ENCODE data around the gene EDA.

The EDA gene

DNA sequence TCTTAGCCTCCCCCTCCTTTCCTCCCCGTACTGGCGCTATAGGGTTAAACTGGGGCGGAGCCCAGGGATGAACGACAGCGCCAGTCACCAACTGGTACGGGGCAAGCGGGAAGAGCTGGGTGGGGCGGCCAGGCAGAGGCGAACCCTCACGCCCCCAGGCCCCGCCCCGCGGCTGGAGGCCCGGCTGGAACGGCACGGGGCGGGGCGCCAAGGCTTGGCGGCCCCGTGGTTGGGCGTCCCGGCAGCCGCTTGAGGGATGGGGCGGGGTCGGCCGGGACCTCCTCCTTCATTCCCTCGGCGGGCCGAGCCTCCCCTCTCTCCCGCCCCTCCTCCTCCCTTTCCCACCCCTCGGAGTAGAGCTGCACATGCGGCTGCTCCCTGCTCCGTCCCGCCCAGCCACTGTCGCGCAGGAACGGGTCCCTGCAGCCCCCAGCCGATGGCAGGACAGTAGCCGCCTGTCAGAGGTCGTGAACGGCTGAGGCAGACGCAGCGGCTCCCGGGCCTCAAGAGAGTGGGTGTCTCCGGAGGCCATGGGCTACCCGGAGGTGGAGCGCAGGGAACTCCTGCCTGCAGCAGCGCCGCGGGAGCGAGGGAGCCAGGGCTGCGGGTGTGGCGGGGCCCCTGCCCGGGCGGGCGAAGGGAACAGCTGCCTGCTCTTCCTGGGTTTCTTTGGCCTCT, at the start of gene EDA:
EDA (plus strand) TSS at position 335 of the 678 bp plus-strand sequence.
- DNase-seq = peak; percentile 44

DNA sequence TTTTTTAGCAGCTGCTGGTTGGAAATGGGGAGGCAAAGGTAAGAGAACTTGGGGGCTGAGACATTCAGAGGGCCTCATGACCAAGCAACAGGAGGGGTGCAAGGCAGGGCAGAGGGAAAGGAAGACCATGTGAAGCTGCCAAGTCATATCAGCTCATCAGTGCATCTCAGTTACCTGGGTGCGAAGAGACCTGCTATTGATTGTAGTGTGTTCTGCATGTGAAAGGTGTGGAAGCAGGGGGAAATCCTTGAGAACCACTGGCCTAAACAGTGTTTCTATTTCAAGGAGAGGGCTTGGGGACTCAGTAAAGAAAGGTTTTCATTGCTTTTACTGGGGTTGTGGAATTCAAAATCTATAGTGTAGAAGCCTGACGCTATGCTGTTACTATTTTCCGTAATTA, 47.1 kb upstream of the EDA start:
- DNase-seq = no peak

DNA sequence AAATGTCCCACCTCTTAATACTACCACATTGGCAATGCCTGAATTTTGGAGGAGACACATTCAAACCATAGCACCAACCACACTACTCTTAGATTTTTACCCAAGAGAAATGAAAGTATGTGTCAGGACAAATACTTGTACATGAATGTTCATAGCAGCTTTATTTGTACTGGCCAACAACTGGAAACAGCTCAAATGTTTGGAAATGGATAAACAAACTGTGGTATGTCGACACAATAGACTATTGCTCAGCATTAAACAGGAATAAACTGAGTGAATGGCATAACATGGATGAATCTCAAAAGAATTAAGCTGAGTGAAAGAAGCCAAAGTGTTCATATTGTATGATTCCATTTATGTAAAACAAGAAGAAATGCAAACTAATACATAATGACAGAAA, 18.5 kb upstream of the EDA start:
- no peak for DNase-seq

DNA sequence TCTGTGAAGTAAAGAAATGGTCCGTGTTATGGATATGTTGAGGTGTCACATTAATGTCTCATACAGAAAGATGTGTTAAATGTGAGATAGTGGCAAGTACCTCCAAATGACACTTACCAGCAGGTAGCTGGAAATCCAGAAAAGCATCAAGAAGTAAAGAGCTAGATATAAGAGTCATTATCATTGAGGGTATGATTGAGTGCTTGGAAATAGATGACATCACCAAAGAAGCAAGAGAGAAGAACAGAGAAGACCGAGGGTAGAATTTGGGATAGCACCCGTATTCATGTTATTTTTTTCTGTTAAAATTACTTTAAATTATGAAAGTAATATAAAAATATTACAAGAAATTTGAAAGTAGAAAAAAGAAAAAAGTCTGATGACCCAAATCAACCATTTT, 15.7 kb upstream of the EDA start:
- no peak for DNase-seq

DNA sequence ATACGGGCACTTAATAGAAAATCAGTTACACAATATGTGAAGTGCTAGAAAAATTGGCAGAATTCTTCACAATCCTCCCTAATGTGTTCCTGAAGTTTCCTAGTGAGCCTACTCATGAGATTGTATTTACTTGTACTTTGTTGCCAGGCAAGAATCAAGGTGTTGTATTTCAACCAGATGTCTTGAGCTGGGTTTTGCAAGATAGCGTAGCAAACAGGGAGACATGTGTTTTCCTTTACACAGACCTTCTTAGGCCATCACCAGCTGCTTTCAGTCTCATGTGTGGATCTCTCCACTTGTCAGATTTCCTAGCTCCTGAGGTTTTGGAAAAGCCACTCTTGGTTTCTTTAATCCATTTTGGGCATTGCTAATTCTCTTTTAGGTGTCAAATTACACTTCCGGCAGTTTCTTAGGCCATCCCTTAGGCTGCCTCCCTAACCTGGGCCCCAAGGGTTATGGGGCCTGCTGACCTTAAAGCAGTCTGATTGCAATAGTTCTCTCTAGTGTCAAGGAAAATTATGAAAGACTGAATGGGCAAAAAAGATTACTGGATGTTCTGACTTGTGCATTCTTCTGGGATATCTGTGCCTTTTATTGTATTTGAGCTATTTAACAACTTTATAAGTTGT, 12.2 kb upstream of the EDA start:
- no peak for DNase-seq

DNA sequence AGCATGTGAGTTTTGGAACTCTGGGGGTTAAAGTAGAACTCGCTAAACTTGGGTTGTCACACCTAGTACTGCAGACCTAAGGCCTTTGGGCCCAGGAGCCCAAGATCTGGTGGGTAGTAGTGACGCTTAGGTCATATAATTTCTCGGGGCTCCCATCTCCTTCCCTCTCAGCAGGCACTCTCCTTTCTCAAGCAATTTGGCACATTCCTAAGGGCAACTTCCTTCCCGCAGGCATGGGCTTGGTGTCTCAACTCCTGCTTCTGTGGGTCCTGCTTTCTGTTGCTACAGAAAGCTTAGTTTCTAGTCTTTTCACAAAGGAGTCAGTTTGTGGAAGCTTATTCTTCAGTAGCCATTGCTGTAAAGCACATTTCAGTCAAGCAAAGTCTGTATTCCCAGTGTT, 10.4 kb upstream of the EDA start:
- DNase-seq = no peak

DNA sequence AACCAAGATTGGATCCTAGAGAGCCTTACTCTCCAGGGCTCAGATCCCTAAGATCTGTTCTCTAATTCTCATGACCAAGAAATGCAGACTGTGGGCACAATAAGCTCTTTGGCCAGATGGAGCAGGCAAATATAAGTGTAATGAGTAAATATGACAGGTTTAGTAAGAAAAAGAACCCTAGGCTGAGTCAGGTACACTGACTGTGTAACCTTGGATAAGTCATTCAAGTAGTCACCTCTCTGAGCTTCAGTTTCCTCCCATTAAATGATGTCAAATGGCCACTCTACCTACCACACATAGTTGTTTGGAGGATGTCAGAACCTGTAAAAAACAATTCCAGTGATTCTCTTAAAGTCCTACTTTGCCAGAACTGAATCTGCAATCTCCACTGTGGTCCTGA, 8.3 kb upstream of the EDA start:
- no peak for DNase-seq

DNA sequence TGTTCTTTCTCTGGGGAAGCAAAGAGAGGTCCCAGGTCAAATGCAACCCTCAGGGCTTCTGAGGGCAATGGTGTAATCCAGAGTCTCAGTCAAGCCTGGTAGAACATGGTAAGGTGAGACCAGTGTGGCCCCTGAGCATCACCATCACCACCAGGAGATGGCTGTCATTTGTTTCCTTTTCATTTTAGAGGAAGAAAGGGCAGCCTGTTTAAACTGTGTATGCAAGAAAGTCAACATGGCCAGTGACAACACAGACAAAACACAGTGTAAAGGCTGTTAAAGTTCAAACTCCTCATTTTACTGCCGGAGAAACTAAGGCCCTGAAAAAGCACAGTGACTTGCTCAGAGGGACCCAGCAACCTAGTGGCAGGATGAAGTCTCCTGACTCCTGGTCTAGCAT, 2.0 kb upstream of the EDA start:
- DNase-seq = no peak

DNA sequence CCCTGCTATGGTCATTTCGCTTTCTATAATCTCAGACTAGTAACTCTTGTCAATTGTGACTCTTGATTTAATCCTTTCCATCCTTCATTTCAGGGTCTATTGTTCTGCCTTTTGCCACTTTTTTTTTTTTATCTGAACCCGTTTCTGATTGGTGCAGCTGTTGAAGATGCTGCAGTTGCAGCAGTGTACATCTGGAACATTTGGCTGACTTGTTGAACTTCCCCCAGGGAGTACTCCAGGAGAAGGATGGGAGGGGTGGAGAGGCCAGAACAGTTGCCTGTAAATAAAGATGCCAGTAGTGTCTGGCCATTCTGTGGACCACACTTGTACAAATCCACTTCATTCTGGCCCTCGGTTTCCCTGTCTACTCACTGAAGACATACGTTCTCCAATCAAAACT, 1.0 kb upstream of the EDA start:
- DNase-seq = no peak

DNA sequence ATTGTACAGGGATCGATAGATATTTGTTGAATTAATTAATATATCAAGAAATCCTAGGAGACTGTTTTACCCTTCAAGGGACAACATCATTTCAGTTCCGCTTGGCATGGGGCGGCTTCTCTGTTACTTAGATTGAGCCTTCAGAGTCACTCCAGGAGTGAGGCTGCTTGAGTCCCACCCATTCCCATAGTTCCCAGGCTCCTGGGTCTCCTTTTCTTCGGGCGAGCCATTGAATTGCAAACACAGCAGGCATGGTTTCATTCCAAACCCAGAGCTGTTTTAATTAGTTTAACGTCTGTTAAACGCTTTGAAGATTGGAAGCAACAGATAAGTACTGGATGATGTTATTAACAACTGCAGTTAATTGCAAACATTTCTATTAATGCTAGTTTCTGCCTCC, 571 bp upstream of the EDA start:
- no peak for DNase-seq

DNA sequence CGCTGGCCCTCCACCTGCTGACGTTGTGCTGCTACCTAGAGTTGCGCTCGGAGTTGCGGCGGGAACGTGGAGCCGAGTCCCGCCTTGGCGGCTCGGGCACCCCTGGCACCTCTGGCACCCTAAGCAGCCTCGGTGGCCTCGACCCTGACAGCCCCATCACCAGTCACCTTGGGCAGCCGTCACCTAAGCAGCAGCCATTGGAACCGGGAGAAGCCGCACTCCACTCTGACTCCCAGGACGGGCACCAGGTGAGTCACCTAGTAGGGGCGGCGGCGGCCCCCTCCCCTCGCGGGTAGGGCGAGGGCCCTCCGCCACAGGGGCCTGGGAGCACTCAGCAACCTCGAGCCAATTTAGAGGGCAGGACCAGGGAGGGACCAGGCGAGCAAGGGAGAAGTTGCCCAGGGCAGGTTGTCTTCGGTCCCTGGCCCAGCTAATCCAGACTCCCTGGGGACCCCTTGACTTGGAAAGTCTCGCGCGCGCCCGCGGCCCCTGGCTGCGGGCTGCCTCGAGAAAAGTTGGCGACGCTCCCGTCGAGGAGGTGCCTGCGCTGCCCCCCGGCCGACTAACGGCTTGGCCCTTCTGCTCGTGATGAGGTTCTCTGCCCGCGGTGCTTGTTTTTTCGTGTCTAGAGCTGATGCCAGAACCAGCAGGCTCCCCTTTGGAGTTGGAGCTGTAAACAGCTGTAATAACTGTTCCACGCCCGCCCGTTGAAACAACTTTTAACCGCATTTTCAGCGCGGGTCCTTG, 717 bp downstream of the EDA start:
- no peak for DNase-seq

DNA sequence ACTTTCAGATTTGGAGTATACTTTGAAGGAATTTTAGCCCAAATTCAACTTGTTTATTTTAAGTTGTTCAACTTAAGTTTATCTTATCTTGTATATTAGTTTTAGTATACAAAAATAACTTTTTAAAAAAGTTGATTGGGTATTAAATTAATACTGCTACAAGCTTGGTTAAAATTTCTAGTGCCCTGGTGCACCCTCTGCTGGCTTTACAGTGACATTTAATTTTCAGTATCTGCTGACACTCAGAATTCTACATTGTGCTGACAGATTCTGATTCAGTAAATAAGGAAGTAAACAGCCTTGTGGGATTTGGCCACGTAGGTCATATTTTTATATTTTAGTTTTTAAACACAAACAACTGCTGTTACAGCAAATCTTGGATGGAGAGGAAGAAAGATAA, 2.9 kb downstream of the EDA start:
- peak; percentile 1 for DNase-seq

DNA sequence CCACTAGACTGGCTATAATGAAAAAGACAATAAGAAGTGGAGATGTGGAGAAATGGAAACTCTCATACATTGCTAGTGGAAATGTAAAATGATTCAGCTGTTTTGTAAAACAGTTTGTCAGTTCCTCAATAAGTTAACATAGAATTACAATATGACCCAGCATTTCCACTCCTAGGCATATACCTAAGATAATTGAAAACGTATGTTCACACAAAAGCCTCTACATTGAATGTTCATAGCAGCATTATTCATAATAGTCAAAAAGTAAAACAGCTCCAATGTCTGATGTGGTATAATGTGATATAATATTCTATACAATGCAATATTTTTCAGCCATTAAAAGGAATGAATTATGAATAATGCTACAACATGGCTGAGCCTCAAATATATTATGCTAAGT, 10.2 kb downstream of the EDA start:
- DNase-seq = no peak

DNA sequence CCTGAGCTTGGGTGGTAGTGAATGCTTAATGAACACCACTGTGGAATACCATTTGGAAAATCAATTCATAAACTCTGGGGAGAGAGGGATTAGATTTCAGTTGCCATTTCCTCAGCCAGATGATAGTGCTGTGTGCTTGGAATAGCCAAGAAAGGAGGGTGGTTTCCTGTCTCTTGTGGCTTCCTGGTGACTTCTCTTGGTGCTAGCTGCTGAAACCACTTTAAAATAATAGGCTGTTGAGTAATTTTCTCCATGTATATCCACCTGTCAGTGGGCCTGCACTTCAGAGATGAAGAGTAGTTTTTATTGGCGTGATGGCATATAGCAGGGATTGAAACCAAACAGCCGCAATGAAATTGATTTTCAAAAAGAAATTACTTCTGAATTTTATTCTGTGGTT, 11.8 kb downstream of the EDA start:
- no peak for DNase-seq

DNA sequence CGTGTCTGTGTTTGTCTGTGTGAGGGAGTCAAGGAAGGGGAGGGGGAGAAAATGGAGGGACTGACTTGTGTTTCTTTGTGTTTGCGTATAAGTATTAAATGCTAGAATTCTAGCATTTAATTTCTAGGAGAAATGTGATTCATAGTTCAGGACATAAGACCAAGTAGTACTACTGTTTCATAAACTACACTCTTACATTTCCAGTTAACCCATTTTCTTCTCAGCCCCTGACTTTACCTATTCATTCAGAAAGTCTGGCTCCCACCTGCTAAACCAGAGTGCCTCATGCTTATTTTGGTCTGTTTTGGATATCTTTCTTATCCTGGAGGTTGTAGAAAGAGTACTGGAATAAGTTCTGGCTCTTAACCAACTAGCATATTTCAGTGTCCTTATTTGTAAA, 14.2 kb downstream of the EDA start:
- no peak for DNase-seq

DNA sequence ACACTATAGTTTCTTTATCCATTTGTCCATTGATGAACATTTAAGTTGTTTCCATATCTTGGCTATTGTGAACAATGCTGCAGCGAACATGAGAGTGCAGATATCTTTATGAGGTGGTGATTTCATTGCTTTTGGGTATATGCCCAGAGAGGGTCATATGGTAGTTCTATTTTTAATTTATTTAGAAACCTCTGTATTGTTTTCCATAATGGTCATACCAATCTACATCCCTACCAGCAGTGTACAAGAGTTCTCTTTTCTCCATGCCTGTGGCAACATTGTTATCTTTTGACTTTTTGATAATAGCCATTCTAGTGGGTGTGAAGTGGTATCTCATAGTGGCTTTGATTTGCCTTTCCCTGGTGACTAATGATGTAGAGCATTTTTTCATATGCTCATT, 48.8 kb downstream of the EDA start:
- DNase-seq = no peak

DNA sequence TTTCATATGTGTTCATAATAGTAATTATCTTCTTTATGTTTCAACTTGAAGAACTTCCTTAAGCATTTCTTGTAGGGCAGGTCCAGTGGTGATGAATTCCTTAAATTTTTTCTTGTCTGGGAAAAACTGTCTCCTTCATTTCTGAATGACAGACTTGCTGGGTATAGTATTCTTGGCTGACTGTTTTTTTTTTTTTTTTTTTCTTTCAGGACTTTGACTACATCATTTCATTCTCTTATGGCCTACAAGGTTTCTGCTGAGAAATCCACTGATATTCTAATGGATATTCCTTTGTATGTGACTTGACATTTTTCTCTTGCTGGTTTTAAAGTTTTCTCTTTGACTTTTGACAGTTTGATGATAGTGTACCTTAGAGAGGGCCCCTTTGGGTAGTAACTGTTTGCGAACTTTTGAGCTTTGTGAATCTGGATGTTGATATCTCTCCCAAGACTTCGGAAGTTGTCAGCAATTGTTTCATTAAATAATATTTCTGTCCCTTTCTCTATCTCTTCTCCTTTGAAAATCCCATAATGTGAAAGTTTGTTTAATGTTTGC, 54.2 kb downstream of the EDA start:
- DNase-seq = no peak

DNA sequence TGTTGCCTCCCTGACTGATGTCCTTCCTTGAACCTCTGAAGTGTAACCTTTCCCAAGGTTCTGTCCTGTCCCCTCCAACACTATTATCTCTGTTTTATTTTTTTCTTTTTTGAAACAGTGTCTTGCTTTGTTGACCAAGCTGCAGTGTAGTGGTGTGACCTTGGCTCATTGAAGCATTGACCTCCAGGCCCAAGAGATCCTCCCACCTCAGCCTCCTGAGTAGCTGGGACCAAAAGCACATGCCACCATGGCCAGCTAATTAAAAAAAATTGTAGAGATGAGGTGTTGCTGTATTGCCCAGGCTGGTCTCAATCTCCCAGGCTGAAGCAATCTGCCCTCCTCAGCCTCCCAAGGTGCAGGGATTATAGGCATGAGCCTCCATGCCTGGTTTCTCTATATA, 59.0 kb downstream of the EDA start:
- no peak for DNase-seq

DNA sequence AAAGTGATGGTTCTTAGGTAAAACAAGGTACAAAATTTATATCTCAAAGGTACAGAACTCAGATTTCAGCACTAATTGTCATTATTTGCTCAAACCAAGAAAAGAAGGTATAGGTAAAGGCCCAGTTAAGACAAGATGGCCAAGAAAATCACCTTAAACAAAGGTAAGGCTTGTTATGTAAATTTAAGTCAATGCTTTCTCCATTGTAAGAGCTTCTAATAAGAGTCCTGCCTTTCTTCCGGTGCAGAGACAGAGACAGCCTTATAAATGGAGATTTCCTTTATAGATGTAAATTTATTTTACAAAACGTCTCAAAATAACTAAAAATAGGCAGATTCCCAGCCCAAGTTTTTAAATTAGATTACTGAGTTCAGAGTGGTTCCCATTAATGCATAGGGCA, 89.9 kb downstream of the EDA start:
- DNase-seq = no peak

DNA sequence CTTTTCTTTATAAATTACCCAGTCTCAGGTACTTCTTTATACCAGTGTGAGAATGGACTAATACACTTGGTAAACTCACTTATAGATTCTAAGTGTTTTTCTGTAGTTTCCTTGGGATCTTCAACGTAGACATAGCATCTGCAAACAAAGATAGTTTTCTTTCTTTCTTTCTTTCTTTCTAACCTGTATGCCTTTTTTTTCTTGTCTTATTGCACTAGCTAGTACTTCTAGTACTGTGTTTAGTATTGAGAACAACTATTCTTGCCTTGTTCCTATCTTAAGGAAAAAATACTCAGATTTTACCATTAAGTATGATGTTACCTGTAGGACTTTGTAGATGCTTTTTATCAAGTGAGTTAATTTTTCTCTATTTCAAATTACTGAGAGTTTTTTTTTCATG, 102.2 kb downstream of the EDA start:
- DNase-seq = no peak

DNA sequence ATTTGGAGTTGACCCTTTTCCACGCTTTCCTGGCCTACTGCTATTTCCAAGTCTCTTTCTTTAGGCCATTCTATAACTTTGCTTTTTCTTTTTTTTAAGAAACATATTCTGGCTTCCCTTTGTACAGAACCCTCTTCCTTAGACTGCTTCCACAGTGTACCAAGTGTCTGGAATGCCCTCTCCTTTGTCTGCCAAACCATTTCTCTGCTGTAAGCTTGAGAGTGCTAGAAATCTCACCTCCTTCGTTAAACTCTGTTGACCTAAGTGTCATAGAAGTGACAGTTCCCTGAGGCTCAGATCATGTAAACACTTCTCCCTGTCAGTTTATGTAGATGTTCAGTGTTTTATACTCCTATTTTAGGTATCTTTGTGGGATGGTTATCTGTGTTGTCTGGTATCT, 108.4 kb downstream of the EDA start:
- no peak for DNase-seq

DNA sequence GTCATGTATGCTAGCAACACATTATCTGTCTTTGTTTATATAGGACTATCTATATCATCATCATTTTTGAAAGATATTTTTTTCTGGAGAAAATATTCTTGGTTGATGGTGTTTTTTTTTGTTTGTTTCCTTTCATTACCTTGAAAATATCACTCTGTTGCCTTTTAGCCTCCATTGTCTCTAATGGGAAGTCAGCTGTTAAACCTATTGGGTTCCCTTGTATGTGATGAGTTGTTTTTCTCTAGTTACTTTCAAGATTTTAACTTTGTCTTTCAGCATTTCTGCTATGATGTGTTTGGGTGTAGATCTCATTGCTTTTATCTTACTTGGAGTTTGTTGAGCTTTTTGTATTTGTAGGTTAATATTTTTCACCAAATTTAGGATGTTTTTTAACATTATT, 124.4 kb downstream of the EDA start:
- no peak for DNase-seq

DNA sequence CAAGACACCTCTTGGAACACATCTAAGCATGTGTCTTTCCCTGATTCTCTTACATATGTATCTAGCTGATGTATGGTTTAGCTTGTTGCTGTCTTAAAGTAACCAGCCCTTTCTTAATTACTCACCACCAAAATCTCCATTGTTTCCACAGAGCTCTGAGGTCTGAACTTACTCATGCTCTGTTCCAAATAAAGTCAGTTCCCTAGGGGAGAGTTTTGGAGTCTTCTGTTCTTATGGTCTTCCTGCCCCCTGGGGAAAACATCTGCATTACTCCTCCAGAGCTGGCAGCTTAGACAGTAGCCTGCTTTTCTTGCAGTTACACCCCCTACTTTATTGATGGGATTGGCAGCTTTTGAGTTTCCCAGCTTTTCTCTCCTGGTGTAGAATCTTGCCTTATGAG, 125.8 kb downstream of the EDA start:
- DNase-seq = no peak

DNA sequence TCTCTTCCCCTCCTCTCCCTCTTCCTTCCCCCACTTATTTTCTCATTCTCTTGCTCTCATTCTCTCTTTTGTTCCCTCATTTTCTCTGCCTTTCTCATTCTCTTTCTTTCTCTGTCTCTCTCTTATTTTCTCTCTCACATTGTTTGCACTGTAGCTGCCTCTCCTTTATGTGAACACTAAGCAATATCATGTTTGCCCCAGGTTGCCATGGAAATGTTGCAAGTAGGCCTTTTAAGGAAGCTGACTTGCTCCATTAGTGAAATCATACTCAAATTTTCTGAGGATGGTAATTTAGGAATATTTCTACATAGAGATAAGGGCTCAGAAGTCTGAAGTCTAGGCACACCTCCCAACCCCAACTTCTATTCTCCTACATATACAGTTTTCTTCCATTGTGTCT, 130.1 kb downstream of the EDA start:
- no peak for DNase-seq

Measured in hematopoietic multipotent progenitor cell treated with erythropoietin and hydrocortisone succinate and interleukin-3 and kit ligand, for 8 days (in vitro differentiated cells).